ENCODE results near the gene CORO1C. TPM values are rescaled to one million over a fixed set of nuclear protein-coding genes. Genes with fewer than 3 reads are reported as not detected.

CORO1C gene
- total RNA-seq, 1 experiment from 2014 or later: 138 TPM

DNA sequence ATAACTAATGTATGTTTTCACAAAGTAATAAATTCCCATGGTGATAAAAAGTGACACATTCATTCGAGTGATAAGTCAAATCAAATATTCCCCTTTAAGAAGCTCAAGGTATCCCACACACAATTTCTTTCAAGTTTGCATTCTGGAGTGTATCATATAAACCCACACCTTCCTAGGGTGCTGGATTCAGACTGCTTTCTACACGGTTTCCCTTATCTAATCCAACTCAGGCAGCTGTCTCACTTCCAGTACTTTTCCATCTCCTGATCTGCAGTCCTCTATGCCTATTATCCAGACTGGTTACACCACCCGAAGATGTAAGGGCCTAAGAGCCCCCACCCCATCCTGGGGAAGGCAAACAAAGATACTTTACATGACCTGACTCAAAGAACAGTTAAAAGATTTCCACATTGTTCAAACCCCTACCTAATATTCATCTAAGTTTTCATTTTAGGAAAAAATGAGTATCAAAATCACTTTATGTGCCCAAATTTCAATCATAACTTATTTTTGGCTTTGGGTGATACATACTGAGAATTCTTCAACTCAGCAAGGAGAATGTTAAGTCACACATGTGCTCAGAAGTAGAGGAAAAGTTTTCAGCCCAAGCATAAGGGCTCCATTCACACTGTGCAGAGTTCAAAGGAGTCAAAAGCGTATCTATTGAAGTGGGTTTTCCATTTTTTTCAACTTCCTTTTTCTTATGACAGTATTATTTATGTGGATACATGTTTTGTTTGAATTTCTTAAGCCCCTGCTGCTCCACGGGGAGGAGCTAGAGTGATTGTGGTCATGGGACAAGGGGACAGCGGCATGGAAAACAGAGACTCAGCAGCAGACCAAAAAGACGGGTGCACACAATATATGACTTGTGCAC lies 41.8 kb downstream of the CORO1C start:
- no TSS peak for BruUV-seq (replicated peaks)
- peak overlapping the region; percentile 32; the same call in 1 of the 2 replicates for H3K27ac ChIP-seq (ENCODE audit: low read depth, low read length)
- no peak overlapping the region for H2AFZ ChIP-seq (ENCODE audit: low read depth, low read length, poor library complexity, severe bottlenecking)
- peaks cover 38 to 42% of the 10 kb centered on the region in 2 experiments for H3K4me1 ChIP-seq (ENCODE audit: control insufficient read depth in 1 of 2, insufficient read depth in 2 of 2, low read length in 2 of 2)
- CTCF ChIA-PET: interaction anchor here (1.4 kb wide), 1 partner anchor 25 kb away, joined by 8 read pairs; no protein-coding TSS in a partner anchor
- intact Hi-C loops (cut with micrococcal nuclease): loop anchor here (5.0 kb wide), 1 partner anchor 43 kb away; the partner anchor contains the start of gene CORO1C
- H3K4me3 ChIP-seq (replicated peaks in 1 of 2; ENCODE audit: low read depth in 1 of 2, low read length in 2 of 2): no peak overlapping the region
- H3K36me3 ChIP-seq (ENCODE audit: control insufficient read depth in 1 of 2, insufficient read depth in 2 of 2, low read length in 2 of 2): no peaks in the 10 kb centered on the region
- RAD21 ChIA-PET (ENCODE audit: low non-redundant PET in 1 of 2, low total read pairs in 2 of 2, uncharacterized antibody in 2 of 2, unreplicated experiment in 2 of 2): no interaction called here
- H3K9me2 ChIP-seq (ENCODE audit: insufficient read depth): no peaks in the 10 kb centered on the region
- peaks cover 5% of the 10 kb centered on the region; the same call in 1 of the 2 replicates for H4K20me1 ChIP-seq (ENCODE audit: insufficient read depth)
- TF ChIP-seq EZH2phosphoT487 (IDR thresholded peaks at IDR 0.05; ENCODE audit: borderline replicate concordance): no peak
- TF ChIP-seq RAD21 (IDR thresholded peaks at IDR 0.05; ENCODE audit: low read depth): peak; percentile 46
- TF ChIP-seq, protein P1, sequence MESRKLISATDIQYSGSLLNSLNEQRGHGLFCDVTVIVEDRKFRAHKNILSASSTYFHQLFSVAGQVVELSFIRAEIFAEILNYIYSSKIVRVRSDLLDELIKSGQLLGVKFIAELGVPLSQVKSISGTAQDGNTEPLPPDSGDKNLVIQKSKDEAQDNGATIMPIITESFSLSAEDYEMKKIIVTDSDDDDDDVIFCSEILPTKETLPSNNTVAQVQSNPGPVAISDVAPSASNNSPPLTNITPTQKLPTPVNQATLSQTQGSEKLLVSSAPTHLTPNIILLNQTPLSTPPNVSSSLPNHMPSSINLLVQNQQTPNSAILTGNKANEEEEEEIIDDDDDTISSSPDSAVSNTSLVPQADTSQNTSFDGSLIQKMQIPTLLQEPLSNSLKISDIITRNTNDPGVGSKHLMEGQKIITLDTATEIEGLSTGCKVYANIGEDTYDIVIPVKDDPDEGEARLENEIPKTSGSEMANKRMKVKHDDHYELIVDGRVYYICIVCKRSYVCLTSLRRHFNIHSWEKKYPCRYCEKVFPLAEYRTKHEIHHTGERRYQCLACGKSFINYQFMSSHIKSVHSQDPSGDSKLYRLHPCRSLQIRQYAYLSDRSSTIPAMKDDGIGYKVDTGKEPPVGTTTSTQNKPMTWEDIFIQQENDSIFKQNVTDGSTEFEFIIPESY (IDR thresholded peaks at IDR 0.05; ENCODE audit: extremely low read depth, insufficient replicate concordance, low read length): no peak
- TF ChIP-seq, protein P2, sequence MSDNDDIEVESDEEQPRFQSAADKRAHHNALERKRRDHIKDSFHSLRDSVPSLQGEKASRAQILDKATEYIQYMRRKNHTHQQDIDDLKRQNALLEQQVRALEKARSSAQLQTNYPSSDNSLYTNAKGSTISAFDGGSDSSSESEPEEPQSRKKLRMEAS (IDR thresholded peaks at IDR 0.05): no peak
- TF ChIP-seq ZNF274 (IDR thresholded peaks at IDR 0.05; ENCODE audit: low read depth, low read length): no peak
- no peaks in the 10 kb centered on the region for H3K27me3 ChIP-seq (ENCODE audit: insufficient read depth, low read length)
- peak overlapping the region; percentile 22 for H3K4me2 ChIP-seq (ENCODE audit: low read length)
- no peaks in the 10 kb centered on the region for H3K9me3 ChIP-seq (ENCODE audit: control insufficient read depth in 1 of 2, insufficient read depth in 1 of 2, low read depth in 1 of 2, low read length in 2 of 2)
- H3K9ac ChIP-seq (ENCODE audit: low read length): no peak overlapping the region
- DNase-seq (ENCODE audit: low read depth, low spot score) (peak; percentile 27), ATAC-seq (peak; percentile 31)
- peaks cover 83% of the 10 kb centered on the region for H3K79me2 ChIP-seq (ENCODE audit: insufficient read depth, low read length)
- POLR2A ChIA-PET: interaction anchor here (0.6 kb wide), 1 partner anchor 17 kb away, joined by 3 read pairs; no protein-coding TSS in a partner anchor

Data from HCT116 (cell line).